NCI-H2029 (cell line): ENCODE measurements around the gene GYPC.
"Not testable (repeated sequence)": the region's sequence is repeated elsewhere in the genome, so short reads cannot be mapped to it uniquely, and the experiment has no call there.

Source experiments
- DNase-seq: peaks from one replicate; lab custom pipeline; 2025; lab: John Stamatoyannopoulos, UW

Gene GYPC, protein sequence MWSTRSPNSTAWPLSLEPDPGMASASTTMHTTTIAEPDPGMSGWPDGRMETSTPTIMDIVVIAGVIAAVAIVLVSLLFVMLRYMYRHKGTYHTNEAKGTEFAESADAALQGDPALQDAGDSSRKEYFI

DNA sequence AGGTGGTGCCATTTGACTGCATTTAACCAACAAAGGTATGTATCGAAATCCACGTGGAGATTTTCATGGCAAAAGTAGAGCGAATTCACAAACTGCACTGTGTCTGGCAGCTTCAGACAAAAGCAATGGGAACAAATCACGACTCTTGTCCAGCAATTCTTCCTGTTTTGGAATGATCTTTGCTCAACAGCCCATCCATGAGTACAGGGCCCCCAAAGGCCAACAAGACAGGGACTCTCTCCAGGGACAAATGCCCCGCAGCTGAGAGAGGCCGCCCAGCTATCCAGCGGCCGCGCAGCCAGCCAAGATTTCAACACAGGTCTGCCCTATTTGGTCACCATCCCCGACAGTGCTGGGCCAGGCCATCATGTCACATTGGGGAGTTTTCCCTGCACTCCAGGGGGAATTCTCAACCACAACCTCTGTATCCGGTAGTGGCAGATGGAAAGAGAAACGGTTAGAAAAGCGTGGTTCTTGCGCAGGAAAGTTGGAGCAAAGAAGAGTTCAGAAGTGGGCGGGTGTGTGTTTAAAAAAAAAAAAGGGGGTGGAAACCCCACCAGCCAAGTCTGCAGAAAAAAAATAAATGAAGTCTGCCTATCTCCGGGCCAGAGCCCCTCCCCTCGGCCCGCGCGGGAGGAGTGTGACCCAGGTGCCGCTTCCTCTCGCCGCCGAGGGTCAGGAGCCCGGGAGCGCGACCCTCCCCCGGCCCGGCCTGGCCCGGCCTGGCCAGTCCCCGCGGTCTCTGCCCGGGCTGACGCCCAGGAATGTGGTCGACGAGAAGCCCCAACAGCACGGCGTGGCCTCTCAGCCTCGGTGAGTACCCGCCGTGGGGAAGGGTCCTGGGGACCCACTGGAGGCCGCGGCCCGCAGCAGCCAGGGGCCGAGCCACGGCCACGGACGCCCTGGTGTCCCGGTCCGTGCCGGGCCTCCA, at the start of gene GYPC:
GYPC (plus strand) TSS at position 659 of the 931 bp plus-strand sequence; CDS start at position 765, 106 bp downstream.
- no peak for DNase-seq

- DNase-seq = no peak
Observed at GRCh38 chr2:126614524-126615227, 41.3 kb upstream of the GYPC start.

DNA sequence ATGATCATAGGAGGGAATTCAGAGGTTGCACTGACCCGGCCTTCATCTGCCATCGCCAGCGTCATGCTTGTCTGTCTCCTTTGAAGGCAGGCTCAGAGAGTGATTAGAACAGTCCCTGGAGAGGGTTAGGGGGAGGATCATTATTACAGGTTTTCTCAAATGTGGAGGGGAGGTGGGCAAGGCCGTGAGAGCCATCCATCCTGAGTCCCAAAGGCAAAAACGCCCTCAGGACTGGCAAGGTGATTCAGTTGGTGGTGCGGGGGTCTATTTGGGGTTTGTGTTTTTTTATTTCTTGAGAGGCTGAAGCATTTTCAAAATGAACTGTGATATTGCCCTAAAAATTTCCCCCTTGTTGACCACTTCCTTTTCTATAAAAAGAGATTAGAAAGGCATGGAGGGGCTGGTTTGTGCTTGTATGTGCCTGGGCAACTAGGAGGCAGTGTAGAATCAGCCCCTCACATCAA, 39.3 kb upstream of the GYPC start:
- no peak for DNase-seq

DNA sequence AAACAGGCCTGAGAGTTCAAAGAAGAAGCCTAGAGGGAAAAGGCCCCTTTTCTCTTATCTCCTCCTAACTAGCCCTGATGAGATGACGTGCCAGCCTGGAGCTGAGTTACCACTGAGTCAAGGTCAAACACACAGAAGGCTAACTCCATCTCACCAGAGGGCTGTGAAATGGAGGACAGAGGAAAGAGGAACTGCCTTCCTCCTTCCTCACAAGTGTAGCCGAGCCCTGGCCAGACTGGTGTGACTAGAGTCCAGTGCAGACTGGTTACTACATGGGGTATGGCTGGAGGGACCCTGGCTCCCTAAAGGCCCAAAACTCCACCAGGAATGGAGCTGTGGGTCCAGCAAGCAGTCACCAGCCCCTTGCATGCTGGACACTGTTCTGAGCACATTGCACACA, 35.7 kb upstream of the GYPC start:
- no peak for DNase-seq

DNA sequence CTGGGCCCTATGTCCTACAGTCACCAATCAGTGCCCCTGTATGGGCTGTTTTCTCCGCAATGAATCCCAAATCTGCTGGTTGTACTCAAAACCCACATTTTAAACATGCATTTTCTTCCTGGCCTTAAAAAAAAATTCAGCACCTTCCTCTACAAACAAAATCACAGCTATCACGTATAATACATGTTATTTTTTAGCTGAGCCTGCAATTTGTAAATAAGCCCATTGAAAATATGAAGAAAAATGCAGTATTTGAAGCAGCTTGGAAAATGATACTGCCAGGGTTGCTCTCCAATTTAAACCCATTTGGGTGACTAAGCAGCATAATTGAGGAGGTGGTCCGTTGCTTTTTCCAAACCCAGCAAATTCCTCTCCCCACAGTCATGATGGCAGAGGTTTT, 33.0 kb upstream of the GYPC start:
- DNase-seq = no peak

- no peak for DNase-seq
Observed at GRCh38 chr2:126627643-126628042, 28.3 kb upstream of the GYPC start.

DNA sequence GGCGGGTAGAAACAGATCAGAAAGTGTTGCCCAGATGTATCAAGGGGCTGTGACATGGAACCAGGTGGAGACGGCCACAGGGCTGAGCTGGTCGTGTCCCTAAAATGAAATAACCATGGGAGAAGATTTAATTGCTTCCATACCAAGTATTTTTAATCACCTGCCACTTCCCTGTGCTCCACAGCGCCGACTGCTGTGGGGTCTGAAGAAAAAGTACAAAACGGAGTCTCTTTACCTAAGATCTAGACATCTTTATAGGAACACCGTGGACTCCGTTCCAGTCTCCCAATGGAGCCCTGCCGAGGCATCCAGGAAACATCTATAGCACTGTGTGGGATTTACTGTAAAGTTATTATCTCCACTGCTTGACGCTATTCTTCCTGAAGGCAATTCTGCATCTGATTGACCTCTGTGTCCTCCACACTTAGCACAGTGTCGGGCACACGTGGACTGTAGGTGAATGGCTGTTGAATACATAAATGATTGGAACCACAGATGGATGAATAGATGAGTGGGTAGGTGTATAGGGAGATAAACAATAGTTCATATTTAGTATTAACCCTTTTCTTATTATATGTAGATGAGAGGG, 21.6 kb upstream of the GYPC start:
- no peak for DNase-seq

GRCh38 chr2:126635281-126635680, 20.7 kb upstream of the GYPC start:
- DNase-seq = no peak

DNA sequence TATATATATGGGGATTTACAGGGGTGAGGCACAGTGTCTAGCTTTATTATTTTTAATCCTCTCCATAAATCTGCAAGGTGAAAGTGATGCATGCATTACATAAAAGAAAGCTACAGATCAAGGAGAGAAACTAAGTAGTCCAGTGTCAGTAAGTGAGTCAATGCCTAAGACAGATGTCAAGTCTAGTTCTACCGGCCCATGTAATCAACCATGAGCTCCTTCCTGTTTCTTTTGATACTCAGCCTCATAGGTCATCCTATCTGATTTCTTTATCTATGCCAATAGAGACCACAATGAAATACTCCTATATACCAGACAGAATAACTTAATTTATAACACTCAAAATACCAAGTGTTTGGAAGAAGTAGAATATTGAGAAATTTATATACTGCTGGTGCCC, 20.2 kb upstream of the GYPC start:
- DNase-seq = no peak

- no peak for DNase-seq
Observed at GRCh38 chr2:126637386-126637785, 18.6 kb upstream of the GYPC start.

DNA sequence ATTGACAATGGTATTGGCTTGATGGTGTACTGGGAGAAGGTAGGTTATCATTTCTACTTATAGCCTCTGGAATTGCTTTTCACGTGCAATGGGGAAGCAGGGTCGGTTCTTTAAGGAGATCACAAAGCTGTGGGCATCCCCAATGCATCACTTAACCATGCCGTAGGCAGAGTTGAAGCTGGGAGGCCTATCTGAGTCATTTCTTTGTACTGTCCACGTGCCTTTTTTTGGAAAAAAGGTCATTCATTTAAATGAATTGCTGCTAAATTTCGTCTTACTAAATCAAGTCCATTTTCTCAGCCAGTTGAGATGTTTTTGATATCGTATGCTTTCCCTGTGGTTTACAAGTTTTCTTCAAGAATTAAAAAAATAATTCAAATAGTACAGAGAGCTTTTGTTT, 17.2 kb upstream of the GYPC start:
- DNase-seq = no peak

DNA sequence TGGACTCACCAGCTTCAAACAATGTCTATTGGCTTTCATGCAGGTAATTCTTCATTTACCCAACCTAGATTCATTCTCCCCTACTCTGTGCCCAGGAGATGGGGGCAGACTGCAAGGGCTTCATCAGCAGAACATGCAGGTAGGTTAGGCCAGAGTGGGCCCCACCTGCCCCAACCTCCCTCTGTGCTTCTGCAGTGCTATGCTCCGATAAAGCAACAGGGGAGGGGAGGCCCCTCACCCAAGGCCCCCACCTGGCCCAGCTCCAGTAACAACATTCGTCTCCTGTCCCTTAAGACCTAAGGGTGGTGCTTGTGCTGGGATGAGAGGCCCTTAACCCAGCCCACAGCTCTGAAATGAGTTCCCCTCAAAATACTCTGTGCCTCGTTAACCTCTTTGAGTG, 16.7 kb upstream of the GYPC start:
- DNase-seq = no peak

DNA sequence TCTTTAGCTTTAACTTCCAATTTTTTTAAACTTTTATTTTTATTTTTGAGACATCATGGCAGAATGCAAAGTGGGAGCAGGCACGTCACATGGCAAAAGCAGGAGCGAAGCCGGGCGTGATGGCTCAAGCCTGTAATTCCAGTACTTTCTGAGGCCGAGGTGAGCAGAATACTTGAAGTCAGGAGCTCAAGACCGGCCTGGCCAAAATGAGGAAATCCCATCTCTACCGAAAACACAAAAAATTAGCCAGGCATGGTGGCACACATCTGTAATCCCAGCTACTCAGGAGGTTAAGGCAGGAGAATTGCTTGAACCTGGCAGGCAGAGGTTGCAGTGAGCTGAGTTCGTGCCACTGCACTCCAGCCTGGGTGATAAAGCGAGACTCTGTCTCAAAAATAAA, 14.7 kb upstream of the GYPC start:
- DNase-seq = not testable (repeated sequence)

DNA sequence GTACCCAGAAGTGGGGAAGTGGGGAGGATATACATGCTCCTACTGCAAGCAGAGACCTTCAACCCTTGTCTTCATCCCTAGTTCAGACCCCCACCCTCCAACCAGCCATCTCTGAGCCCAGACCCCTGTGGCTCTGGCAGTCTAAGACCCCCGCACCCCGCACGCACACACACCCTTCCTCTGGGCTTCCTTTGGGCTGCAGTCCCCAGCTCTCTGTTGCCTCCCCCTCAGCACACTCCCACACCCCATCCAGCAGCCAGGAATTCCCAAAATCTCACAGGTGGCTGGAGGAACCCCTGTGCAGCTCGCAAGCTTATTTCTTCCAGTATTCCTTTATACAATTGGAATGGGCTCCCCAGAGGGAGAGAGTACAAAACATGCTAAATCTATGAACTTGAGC, 13.9 kb upstream of the GYPC start:
- no peak for DNase-seq

- DNase-seq = no peak
Observed at GRCh38 chr2:126643431-126643830, 12.5 kb upstream of the GYPC start.

GRCh38 chr2:126643972-126644371, 12.0 kb upstream of the GYPC start:
- DNase-seq = no peak

GRCh38 chr2:126644630-126645191, 11.2 kb upstream of the GYPC start:
- no peak for DNase-seq

GRCh38 chr2:126645211-126645618, 10.7 kb upstream of the GYPC start:
- DNase-seq = no peak

GRCh38 chr2:126646026-126646425, 9.9 kb upstream of the GYPC start:
- DNase-seq = no peak

- DNase-seq = not testable (repeated sequence)
Observed at GRCh38 chr2:126647714-126648344, 8.1 kb upstream of the GYPC start.

GRCh38 chr2:126648345-126648786, 7.6 kb upstream of the GYPC start:
- DNase-seq = not testable (repeated sequence)

DNA sequence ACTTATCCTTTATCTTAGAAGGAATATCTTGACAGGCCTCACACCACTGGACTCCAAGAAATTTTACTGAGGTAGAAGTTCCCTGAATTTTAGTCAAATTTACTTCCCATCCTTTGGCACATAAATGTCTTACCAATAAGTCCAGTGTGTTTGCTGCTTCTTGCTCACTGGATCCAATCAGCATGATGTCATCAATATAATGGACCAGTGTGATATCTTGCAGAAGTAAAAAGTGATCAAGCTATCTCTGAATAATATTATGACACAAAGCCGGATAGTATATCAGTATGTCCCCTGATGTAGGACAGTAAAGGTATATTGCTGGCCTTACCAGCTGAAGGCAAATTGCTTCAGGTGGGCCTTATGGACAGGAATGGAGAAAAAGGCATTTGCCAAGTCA, 6.9 kb upstream of the GYPC start:
- DNase-seq = no peak
